HG03139 (cell line): ENCODE data around the gene FNDC3B.
"Not testable (repeated sequence)": the region's sequence is repeated elsewhere in the genome, so short reads cannot be mapped to it uniquely, and the experiment has no call there.

Source experiments
- ATAC-seq: cut with Tn5 transposase; IDR thresholded peaks from one replicate; pipeline ENCODE4 v1.9.1; 2021; ENCODE audit not compliant: unreplicated experiment

FNDC3B gene

DNA sequence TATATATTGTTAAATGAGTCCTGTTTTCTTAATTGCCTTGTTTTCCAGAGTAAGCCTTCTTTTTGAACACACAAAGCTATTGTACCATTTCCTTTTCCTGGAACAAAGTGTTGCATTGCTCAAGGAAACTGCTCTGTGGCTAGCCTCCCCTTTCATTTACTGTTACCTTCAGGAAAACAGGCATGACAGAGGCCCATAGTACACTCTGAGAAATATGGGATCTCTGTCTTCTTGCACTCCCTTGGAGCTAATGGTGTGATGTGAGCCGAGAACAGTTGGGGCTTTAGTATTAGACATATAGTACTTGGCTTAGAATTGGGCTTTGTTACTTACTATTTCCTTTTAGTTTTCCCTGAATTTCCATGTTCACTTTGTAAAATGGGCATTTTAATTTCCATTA is 215.2 kb downstream of the FNDC3B start:
- ATAC-seq = no peak

DNA sequence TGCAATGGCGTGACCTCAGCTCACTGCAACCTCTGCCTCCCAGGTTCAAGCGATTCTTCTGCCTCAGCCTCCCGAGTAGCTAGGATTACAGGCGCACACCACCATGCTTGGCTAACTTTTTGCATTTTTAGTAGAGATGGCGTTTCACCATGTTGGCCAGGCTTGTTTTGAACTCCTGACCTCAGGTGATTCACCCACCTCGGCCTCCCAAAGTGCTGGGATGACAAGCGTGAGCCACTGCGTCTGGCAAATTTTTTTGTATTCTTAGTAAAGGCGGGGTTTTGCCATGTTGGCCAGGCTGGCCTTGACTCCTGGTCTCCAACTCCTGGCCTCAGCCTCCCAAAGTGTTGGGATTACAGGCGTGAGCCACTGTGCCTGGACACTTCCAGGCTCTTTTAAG is 215.9 kb downstream of the FNDC3B start:
- not testable (repeated sequence) for ATAC-seq

DNA sequence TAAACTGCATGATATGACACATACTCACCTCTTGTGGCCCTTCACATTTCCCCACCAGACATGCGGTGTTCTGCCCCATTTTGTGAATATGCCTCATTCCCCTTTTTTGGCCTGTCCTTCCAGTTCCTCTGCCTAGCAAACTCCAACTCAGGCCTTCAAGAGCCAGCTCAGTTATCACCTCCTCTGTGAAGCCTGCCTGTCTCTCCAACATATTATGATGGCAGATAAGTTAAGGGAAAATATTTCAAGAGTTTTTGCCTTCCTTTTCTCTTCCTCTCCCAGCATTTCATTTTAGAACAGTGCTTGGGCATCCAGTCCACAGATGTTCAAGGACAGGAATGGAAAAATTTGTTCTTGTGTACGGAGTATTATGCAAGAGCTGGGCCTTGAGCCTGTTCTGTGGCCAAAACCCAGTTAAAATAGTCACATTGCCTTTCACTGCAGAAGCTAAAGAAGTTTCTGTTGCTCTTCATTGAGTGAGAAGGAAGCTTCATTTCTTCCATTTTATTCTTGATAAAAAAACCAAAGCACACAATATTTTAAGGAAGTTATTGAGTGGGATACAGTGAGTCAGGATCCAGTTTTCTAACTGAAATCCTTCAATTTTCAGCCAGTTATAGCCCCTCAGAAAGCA is 216.8 kb downstream of the FNDC3B start:
- ATAC-seq = no peak

DNA sequence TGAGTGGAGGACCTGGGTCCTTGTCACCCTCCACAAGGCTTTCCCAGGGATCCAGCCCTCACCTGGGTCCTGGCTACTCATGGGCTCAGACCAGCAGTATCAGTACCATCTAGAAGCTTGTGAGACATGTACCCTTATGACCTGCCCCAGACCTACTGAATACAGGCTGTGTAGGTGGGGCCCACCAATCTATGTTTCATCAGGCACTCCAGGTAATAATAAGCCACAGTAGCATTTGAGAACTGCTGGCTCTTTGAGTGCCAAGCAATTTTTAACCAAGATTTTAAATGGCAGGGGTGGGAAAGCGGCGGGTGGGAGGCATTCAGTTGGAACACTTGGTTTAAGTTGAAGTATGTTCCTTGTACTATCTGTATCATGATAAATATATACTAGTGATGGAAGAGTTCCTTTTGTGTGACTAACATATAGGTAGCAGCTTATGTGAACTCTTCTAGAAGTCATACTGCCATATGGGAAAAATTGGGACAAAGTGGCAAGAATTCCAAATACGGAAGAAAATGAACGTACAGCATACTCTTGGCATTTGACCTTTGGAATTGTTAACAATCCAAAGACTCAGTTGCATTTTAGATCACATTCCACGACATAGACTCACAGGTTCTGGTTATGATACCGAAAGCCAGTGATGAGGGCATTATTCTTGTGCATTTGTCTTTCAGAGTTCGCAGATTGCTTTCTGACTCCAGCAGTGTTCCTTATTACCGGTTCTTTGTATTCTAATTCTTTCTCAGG is 218.4 kb downstream of the FNDC3B start:
- no peak for ATAC-seq

DNA sequence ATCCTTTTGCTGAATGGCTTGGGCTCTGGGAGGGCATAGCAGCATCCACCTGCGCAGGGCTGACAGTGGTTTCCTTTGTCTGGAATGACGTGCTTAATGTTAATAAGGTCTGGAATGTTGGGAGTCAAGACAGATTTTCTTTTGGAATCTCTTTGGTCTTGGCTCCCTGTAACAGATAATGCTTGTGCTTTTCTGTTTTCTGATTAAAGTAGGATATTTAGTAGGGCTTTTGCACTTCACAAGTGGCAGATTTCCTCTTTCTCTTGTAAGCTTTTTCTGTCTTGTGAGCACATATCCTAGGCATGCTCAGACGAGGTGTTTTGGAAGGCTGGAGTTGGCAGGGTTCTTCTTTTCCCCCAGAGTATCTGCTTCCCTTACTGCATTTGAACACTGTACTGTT is 219.2 kb downstream of the FNDC3B start:
- no peak for ATAC-seq

DNA sequence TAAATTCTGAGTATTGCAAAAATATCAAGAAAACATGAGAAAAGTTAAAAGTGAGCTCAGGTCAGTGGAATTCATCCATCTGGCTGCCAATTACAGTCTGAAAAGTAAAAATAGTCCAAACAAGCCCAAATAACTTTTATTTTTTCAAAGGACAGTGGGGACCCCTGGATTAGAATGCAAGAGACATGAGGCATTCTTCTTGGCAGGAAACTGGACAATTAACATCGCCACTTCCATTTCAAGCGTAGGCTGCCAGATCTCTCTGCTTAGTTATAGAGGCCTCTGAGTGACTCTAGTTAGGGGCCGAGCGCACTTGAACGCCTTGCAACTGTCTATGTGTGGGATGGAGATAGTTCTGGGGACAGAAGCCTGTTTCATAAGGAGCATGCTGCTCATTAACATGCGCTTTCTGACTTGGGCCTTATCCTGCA is 219.7 kb downstream of the FNDC3B start:
- ATAC-seq = no peak

DNA sequence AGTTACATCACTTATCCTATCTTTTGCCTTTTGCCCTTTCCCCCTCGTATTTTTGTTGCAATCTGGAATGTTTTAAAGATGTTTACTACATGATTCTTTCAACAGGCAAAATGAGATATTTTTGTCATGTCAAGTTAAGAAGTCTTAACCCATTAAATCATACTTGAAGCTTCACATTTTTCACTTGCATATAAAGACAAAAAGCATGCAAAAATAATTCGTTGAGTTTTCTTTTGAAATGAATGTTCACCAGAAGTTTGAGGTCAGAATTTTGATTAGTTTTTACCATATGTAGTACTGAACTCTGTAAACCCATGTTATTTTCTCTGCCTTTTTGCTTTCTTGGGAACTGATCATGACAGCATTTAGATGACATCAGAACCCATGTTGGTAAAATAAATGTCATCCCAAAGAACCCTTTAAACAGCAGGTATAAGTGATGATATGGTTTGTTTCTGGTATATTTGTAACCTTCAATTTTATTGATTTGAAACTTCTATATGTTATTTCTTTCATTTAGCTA is 220.4 kb downstream of the FNDC3B start:
- ATAC-seq = no peak

DNA sequence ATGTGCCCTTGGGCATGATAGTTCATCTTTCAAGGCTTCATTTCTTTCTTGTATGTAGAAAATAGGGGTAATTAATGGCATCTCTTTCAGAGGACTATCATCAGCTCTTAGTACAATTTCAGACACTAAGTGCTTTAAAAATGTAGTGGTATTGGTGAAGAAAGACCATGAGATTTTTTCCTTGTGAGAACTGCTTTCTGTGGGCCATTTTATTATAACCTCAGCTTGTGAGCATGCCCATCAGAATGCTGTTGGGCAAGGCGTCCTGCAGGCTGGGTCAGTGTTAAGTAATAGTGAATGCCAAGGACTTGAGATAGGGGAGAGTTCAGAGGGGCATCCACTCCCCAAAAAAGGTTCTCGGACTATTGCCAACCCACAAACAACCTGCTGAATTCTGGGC is 221.0 kb downstream of the FNDC3B start:
- ATAC-seq = no peak

DNA sequence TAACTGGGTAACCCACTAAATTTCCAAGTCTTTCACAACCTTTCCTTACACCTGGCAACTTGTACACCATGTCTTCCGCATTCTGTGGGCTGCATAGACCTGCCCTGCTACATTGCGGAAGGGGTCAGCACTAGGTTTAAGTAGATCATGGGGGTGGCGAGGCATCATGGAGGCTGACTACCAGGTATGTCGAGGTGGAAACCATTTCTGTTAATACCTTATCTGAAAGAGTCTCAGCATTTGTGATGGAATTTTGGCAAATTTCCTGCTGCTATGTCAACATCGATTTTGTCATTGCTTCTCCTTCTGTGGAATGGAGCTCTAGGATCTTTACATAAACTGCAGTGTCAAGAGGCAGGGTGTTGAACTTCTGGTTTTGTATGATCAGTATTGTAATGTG is 221.7 kb downstream of the FNDC3B start:
- no peak for ATAC-seq

DNA sequence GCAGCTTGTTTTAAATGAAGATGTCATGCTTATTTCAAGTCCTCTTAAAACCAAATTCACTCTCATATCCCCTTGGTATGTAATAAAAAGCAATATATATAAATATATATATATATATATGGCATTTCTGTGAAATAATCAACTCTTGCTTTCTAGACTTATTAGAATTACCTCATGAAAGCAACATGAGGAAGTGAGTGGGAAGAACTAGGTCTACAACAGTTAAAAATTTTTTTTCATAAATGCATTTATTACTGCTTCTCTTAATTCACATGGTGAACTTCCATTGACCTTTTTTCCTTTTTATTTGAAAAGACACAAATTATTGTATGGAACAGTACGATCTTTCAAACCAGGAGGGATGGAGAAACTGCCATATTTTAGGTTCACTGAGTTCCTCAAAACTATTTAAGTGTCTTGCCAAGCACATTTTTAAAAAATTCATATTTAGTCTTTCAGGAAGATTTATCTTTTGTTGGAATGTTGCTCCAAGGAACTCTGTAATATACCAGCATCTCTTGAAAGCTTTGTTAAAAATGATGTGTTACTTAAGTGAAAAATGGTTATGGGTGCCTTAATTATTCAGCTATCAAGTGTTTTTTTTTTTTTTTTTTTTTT is 223.7 kb downstream of the FNDC3B start:
- no peak for ATAC-seq

DNA sequence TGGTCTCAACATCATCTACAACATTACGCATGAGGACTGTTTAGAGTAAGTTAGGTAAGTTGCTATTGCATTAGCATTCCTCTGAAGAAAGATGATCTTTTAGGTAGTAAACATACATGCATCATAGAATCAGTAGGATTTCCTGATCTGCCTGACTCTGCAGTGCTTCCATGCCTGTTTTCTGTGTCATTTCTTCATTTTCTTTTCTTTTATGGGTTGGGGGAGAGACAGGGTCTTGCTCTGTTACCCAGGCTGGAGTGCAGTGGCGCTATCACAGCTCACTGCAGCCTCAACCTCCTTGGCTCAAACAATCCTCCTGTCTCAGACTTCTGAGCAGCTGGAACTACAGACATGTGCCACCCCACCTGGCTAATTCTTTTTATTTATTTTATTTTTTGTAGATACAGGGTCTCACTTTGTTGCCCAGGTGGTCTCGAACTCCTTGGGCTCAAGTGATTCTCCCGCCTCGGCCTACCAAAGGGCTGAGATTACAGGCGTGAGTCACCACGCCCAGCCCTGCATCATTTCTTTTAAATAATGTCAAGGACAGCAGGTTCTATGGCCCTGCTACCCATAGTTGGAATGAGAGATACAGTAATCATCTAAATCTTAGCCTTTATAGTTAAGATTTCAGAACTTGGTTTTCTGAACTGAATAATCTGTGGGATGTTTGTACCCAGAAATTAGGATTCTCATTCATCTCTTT is 224.6 kb downstream of the FNDC3B start:
- no peak for ATAC-seq

DNA sequence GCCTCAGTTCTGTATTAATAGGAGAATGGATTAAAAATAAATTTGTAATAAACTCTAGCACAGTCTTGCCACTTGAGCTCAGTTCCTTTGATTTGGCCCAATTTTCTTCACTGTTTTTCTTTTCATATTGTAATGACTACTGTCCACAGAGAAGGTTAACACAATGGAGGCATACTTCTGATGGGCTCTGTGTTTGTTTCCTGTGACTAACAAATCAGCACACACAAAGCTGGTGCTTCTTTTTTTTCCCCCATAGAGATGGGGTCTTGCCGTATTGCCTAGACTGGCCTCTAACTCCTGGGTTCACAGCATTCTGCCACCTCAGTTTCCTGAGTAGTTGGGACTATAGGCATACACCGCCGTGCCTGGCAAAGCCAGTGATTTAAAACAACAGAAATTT is 226.7 kb downstream of the FNDC3B start:
- no peak for ATAC-seq

DNA sequence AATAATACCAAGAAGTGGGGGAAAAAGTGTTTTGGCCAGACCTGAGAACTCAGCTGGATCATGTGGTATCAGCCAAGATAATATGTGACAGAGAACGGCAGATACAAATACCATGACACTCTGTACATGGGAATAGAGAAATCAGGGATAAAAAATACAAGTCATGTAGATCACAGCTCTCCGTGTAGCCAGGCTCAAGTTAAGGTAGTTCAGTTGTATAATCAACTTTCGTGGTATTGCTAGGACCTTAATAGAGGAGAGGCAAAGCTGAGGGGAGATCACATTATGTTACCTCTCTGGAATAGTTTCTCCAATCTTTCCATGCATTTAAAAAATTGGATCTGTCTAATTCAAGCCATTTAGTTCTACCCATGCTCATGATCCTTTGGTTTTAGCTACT is 229.0 kb downstream of the FNDC3B start:
- no peak for ATAC-seq

DNA sequence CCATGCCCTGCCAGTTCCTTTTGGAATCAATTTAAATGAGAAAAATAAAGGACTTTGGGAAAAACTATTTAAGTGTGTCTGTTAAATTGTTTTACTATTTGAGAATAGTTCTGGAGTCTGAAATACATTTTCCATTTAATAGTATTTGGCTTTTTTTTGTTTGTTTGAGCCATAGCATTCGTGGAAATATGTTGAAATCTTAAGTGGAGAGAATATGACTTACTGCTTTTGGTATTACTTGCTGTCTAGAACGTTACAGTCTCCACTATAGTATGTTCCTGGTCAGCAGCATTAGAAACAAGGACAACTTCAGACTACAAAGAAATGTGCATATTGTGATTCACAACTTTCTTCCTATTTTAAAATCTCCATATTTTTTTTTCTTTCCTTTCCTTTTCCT is 229.5 kb downstream of the FNDC3B start:
- ATAC-seq = no peak

DNA sequence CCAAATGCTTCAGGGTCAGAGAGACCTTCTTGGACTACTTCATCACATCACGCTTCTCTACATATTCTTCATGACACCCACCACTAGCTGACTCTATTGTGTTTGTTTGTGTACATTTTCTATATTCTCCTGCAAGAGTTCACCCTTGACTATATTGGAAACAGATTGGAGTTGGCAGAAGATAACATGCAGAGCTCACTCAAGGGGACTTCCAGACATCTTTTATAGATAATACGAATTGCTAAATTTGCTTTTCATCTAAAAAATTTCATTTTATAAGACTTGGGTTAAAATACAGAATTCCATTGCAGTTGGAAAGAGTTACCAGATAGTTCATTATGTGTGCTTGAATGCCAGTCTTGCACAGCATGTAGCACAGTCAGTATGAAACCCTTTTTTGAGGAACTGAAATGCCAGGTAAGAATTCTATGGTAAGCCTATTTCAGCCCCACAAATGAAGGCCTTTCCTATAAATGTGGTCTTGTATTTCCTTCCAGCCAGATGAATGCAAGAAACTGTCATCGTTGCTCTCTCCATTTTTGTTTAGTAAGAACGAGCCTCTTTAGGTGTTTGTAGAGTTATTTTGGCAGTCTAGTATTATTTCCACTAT is 231.3 kb downstream of the FNDC3B start:
- ATAC-seq = peak; percentile 95

DNA sequence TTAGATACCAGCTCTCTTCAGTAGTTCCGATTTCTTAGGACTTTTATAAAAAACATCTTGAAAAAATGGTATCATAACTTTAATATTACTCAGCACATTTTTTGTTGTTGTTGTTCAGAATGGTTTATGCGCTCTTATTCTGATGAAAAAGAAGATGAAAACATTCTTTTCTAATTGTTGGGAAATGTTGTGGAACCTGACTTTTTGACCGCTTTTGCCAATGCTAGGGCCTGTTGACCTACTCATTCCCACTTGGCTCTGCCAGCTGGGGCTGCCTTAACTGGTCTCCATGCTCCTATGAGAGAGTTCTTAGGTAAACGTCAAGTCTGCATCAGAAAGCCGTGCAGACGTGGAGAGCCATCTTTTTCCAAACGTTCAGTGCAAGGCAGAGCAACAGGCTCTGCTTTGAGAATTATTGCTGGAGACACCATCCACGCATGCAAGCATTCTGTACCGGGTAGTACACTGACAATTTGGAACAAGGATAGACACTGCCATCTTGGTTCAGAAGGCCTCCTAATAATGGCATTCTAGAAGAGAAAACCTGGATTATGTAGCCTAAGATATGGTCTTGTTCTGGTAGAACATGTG is 232.1 kb downstream of the FNDC3B start:
- ATAC-seq = no peak

DNA sequence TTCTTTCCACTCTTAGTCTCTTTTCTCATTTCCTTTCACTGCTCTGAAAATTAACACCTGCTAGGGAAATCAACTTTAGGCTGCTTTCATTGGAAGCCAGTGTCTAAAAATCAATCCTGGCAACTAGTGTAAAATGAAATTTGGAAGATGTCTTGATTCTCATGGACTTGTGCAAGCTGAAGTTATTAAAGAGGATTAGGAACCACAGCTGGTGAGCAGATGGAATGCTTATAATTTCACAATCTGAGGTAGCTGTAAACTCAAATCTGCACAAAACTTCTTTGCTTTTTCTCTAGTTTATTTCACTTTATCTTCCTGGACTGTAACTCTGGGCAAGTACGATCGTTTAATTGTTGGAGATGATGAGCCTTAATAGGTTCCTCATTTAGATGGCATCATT is 233.3 kb downstream of the FNDC3B start:
- no peak for ATAC-seq

DNA sequence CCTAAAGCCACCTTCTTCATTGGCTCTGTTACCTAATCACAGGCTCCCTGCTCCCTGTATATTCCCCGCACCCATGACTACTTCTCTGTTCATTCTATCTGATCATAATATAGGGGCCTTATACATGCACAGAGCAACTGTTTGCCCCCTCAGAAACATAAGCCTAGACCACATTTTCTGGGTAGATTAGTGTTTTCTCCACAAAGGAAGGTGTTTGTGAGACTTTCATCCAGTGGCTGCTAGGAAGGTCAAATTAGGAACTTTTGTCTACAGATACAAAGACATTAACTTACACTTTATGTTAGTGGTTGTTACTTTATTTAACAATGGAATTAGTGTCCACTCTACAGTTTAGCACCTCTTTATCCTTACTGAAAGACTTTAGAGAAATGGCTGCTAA is 234.0 kb downstream of the FNDC3B start:
- no peak for ATAC-seq

DNA sequence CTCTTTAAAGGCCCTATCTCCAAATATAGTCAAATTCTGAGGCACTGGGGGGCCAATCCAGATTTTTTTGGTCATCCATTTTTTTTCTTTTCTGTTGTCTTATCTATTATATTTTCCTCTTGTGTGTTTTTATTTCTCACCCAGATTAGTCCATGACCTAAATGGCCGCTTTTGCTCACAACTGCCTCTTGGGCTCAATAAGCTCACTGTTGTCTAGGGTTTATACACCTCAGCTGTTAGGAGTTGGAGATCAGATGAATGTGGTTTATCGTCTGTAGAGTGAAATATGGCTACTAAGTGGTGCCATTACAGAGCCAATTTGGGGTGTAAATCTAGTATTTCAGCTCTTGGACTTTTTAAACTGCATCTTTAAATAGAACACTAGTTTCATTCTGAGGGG is 235.5 kb downstream of the FNDC3B start:
- ATAC-seq = no peak

DNA sequence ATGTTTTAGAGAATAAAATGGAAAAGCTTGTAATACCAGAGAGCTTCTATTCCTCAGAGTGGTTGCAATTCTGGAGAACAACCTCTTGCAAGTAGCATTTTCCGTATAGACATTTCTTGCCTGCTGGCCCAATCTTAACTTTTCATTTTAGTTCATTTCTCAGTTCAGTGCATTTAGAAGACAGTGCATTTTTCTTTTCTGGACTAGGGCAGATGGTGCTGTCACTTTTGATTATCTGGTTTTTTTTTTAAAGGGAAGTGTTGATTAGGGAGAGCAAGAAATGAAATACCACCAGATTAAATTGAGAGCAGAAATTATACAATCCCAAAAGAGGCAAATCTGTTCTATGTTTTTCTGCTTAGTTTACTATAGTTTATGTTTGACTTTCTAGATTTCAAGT is 236.2 kb downstream of the FNDC3B start:
- ATAC-seq = no peak

DNA sequence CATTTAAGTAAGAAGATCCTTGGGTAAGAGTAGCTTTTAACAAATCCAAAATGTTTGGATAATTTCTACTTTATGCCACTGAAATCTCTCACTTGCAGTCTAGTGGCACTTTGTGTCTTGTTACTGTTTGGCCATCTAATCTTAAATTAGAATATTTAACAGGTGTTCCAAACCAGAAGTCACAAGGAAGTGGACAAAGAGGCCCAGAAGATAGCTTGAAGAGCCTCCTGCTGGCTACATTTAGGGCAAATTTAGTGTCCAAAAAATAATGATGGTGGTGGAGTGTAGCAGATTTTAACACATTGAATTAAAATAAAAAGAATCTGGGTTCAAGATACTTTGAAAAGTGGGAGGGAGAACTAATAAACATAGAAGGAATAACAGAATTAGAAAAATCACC is 236.7 kb downstream of the FNDC3B start:
- ATAC-seq = no peak
